HepG2 (cell line): ENCODE data around the gene COMMD7. TPM values are rescaled to one million over a fixed set of nuclear protein-coding genes. Genes with fewer than 3 reads are reported as not detected.

Experiments
- AGO2 ChIP-seq: fragments of 200-400 bp; formaldehyde crosslinking; optimal IDR thresholded peaks from 2 replicates; pipeline ENCODE3; 2017; ENCODE audit warnings: mild to moderate bottlenecking, low read depth, low read length, moderate library complexity
- ARID3A ChIP-seq: IDR thresholded peaks from 2 replicates; pipeline ENCODE4 v1.6.1; 2012; ENCODE audit warnings: low read depth, low read length, improper control_type of control experiment
- CBX1 ChIP-seq: IDR thresholded peaks from one replicate; pipeline ENCODE4 v1.6.1; 2016; ENCODE audit warnings: antibody characterized with exemption, low read depth
- DMAP1 ChIP-seq: IDR thresholded peaks from 2 replicates; pipeline ENCODE4 v1.6.1; 2016
- EHMT2 ChIP-seq: fragments of 200-600 bp; sonication (generic); IDR thresholded peaks from 2 replicates; pipeline ENCODE4 v1.7.0; 2017; ENCODE audit warnings: antibody characterized with exemption, low read depth, low read length, borderline replicate concordance
- ERF ChIP-seq: IDR thresholded peaks from 2 replicates; pipeline ENCODE4 v1.6.1; 2018; ENCODE audit warnings: missing biosample characterization, missing genetic modification reagents
- HOXA5 ChIP-seq: sonication (generic); formaldehyde crosslinking; IDR thresholded peaks from 2 replicates; pipeline ENCODE4 v1.4.0; 2020; ENCODE audit warnings: missing genetic modification reagents
- MAFF ChIP-seq: IDR thresholded peaks from 2 replicates; pipeline ENCODE4 v1.6.1; 2011; ENCODE audit warnings: low read depth, low read length, improper control_type of control experiment
- MED1 ChIP-seq: sonication (generic); formaldehyde crosslinking; IDR thresholded peaks from 2 replicates; pipeline ENCODE4 v1.4.0; 2020; ENCODE audit warnings: missing genetic modification reagents
- PAF1 ChIP-seq: IDR thresholded peaks from 2 replicates; pipeline ENCODE4 v1.6.1; 2016; ENCODE audit warnings: missing genetic modification reagents, missing compliant biosample characterization
- PRPF4 ChIP-seq: fragments of 200-400 bp; formaldehyde crosslinking; IDR thresholded peaks from 2 replicates; pipeline ENCODE4 v1.6.1; 2016; ENCODE audit warnings: low read length, low read depth; ENCODE audit not compliant: poor library complexity, severe bottlenecking
- RFXAP ChIP-seq: sonication (generic); formaldehyde crosslinking; IDR thresholded peaks from 2 replicates; pipeline ENCODE4 v1.4.0; 2020; ENCODE audit warnings: missing genetic modification reagents, borderline replicate concordance
- SP4 ChIP-seq: sonication (generic); formaldehyde crosslinking; IDR thresholded peaks from 2 replicates; pipeline ENCODE4 v1.8.1; 2023; ENCODE audit warnings: mild to moderate bottlenecking, missing genetic modification reagents
- THAP11 ChIP-seq: IDR thresholded peaks from 2 replicates; pipeline ENCODE4 v1.6.1; 2016; ENCODE audit warnings: missing biosample characterization, missing genetic modification reagents
- WIZ ChIP-seq: sonication (generic); formaldehyde crosslinking; IDR thresholded peaks from 2 replicates; pipeline ENCODE4 v1.5.1; 2020; ENCODE audit warnings: mild to moderate bottlenecking, missing genetic modification reagents
- ZBTB3 ChIP-seq: sonication (generic); formaldehyde crosslinking; IDR thresholded peaks from 2 replicates; pipeline ENCODE4 v1.4.0; 2020; ENCODE audit warnings: low read depth, mild to moderate bottlenecking, moderate library complexity, missing genetic modification reagents, borderline replicate concordance
- ZBTB7A ChIP-seq: sonication (generic); formaldehyde crosslinking; IDR thresholded peaks from 2 replicates; pipeline ENCODE4 v1.8.0; 2022; ENCODE audit warnings: mild to moderate bottlenecking, missing genetic modification reagents
- ZKSCAN1 ChIP-seq: fragments of 150-350 bp; IDR thresholded peaks from 2 replicates; pipeline ENCODE4 v1.6.1; 2014; ENCODE audit warnings: low read length
- ZNF383 ChIP-seq: sonication (generic); formaldehyde crosslinking; IDR thresholded peaks from 2 replicates; pipeline ENCODE4 v1.4.0; 2020; ENCODE audit warnings: missing genetic modification reagents, mild to moderate bottlenecking, borderline replicate concordance
- ZNF510 ChIP-seq: sonication (generic); formaldehyde crosslinking; IDR thresholded peaks from 2 replicates; pipeline ENCODE4 v1.4.0; 2020; ENCODE audit warnings: low read depth, mild to moderate bottlenecking, missing genetic modification reagents
- ZNF574 ChIP-seq: sonication (generic); formaldehyde crosslinking; IDR thresholded peaks from 2 replicates; pipeline ENCODE4 v1.4.0; 2020; ENCODE audit warnings: missing genetic modification reagents
- ZNF746 ChIP-seq: sonication (generic); formaldehyde crosslinking; IDR thresholded peaks from 2 replicates; pipeline ENCODE4 v1.8.0; 2022; ENCODE audit warnings: mild to moderate bottlenecking, missing genetic modification reagents
- ZSCAN20 ChIP-seq: sonication (generic); formaldehyde crosslinking; IDR thresholded peaks from 2 replicates; pipeline ENCODE4 v1.4.0; 2020; ENCODE audit warnings: missing genetic modification reagents, mild to moderate bottlenecking, borderline replicate concordance
- ZSCAN31 ChIP-seq: sonication (generic); formaldehyde crosslinking; IDR thresholded peaks from 2 replicates; pipeline ENCODE4 v1.5.0; 2020; ENCODE audit warnings: low read depth, mild to moderate bottlenecking, missing genetic modification reagents
- polyA plus RNA-seq, 8 experiments: library from polyadenylated mRNA; depleted of rRNA in 3 of 8; stranded (reverse) in 7 of 8; unstranded in 1 of 8; fragments of >200 nt; fragmentation: Illumina TruSeq in 4 of 8; extraction: Trizol in 4 of 8; gene quantifications; 2 replicates each; pipeline versions ENCODE4 v1.2.1 to v1.2.3, GENCODE V29; 2011 to 2016; ENCODE audit warnings: low read depth in 4 of 8, missing spikeins in 1 of 8, mixed read lengths in 1 of 8; ENCODE audit not compliant: insufficient read depth in 1 of 8
- total RNA-seq, 5 experiments: library from RNA; depleted of rRNA; stranded (reverse); fragments of >200 nt; fragmentation: Illumina TruSeq; extraction: Trizol; gene quantifications; 2 replicates each; pipeline ENCODE4 v1.2.3, GENCODE V29; 2016; ENCODE audit warnings: low read depth in 1 of 5

The COMMD7 gene
- total and polyA plus RNA-seq, 2 of the 13 experiments (the other 11 are each of a cell fraction or from before 2014, with no cell fraction given), result 42.1 to 53.3 TPM

GRCh38 chr20:32681175-32682084 is 61.8 kb downstream of the COMMD7 start (continued):
- TF ChIP-seq ERF (no peak; the same call in 1 of the 2 replicates), HOXA5 (CRISPR knock-in tag) (peak; percentile 84), ZBTB3 (peak; percentile 36; the same call in 1 of the 2 replicates), DMAP1 (no peak), ZNF574 (CRISPR knock-in tag) (no peak), WIZ (CRISPR knock-in tag) (peak; percentile 77; the same call in 1 of the 2 replicates), MED1 (CRISPR knock-in tag) (peak; percentile 32; the same call in 1 of the 2 replicates), ZNF510 (CRISPR knock-in tag) (peak; percentile 74; the same call in 1 of the 2 replicates), PRPF4 (no peak), AGO2 (no peak), ZBTB7A (0 out of 2 replicates have a peak, but pooled peaks have one; percentile 43), SP4 (peak; percentile 44; the same call in 1 of the 2 replicates), EHMT2 (no peak; the same call in 1 of the 2 replicates), ZNF383 (no peak), ZSCAN31 (CRISPR knock-in tag) (no peak), ZKSCAN1 (no peak), THAP11 (no peak; the same call in 1 of the 2 replicates), ARID3A (no peak), RFXAP (CRISPR knock-in tag) (peak; percentile 24; the same call in 1 of the 2 replicates), MAFF (no peak; the same call in 1 of the 2 replicates), CBX1 (no peak), ZNF746 (CRISPR knock-in tag) (peak; percentile 22; the same call in 1 of the 2 replicates), PAF1 (CRISPR knock-in tag) (no peak), ZSCAN20 (CRISPR knock-in tag) (no peak)
